Activated naive CD8-positive, alpha-beta T cell (primary cell): ENCODE results near the gene ZNF516.

ENCODE experiments used
- H3K27ac Mint-ChIP-seq: one replicate; pipeline ENCODE4 v1.8.0; 2021; ENCODE audit warnings: mixed read lengths
- H3K27me3 Mint-ChIP-seq: one replicate; pipeline ENCODE4 v1.8.0; 2021; ENCODE audit warnings: mixed read lengths
- H3K36me3 Mint-ChIP-seq: one replicate; pipeline ENCODE4 v1.8.0; 2021; ENCODE audit warnings: mixed read lengths
- H3K4me1 Mint-ChIP-seq: one replicate; pipeline ENCODE4 v1.8.0; 2021; ENCODE audit warnings: low read depth, mixed read lengths
- H3K4me3 Mint-ChIP-seq: one replicate; pipeline ENCODE4 v1.8.0; 2021; ENCODE audit warnings: mild to moderate bottlenecking, mixed read lengths
- H3K9me3 Mint-ChIP-seq: one replicate; pipeline ENCODE4 v1.8.0; 2021; ENCODE audit warnings: low read depth, mixed read lengths

ZNF516 gene

GRCh38 chr18:76425146-76426131 lies 69.6 kb downstream of the ZNF516 start:
- peaks cover 42% of the 10 kb centered on the region for H3K4me1 Mint-ChIP-seq
- no peak overlapping the region for H3K4me3 Mint-ChIP-seq
- no peaks in the 10 kb centered on the region for H3K9me3 Mint-ChIP-seq
- no peak overlapping the region for H3K27ac Mint-ChIP-seq
- H3K27me3 Mint-ChIP-seq = no peaks in the 10 kb centered on the region
- no peaks in the 10 kb centered on the region for H3K36me3 Mint-ChIP-seq

- no peak overlapping the region for H3K27ac Mint-ChIP-seq
- H3K4me1 Mint-ChIP-seq = peaks cover 36% of the 10 kb centered on the region
- H3K27me3 Mint-ChIP-seq = no peaks in the 10 kb centered on the region
- H3K9me3 Mint-ChIP-seq = no peaks in the 10 kb centered on the region
- H3K4me3 Mint-ChIP-seq = no peak overlapping the region
- no peaks in the 10 kb centered on the region for H3K36me3 Mint-ChIP-seq
Observed at GRCh38 chr18:76422838-76423237, 72.2 kb downstream of the ZNF516 start.

GRCh38 chr18:76422121-76422520 lies 72.9 kb downstream of the ZNF516 start:
- no peaks in the 10 kb centered on the region for H3K9me3 Mint-ChIP-seq
- H3K27me3 Mint-ChIP-seq = no peaks in the 10 kb centered on the region
- H3K36me3 Mint-ChIP-seq = no peaks in the 10 kb centered on the region
- peaks cover 33% of the 10 kb centered on the region for H3K4me1 Mint-ChIP-seq
- no peak overlapping the region for H3K27ac Mint-ChIP-seq
- no peak overlapping the region for H3K4me3 Mint-ChIP-seq

GRCh38 chr18:76421685-76422078 lies 73.4 kb downstream of the ZNF516 start:
- Mint-ChIP-seq H3K4me3 (no peak overlapping the region), H3K9me3 (no peaks in the 10 kb centered on the region), H3K36me3 (no peaks in the 10 kb centered on the region), H3K27me3 (no peaks in the 10 kb centered on the region), H3K4me1 (peaks cover 35% of the 10 kb centered on the region), H3K27ac (no peak overlapping the region)

- Mint-ChIP-seq H3K9me3 (no peaks in the 10 kb centered on the region), H3K4me3 (no peak overlapping the region), H3K27me3 (no peaks in the 10 kb centered on the region), H3K4me1 (peaks cover 31% of the 10 kb centered on the region), H3K36me3 (no peaks in the 10 kb centered on the region), H3K27ac (no peak overlapping the region)
Observed at GRCh38 chr18:76420898-76421684, 74.0 kb downstream of the ZNF516 start.

- H3K9me3 Mint-ChIP-seq = no peaks in the 10 kb centered on the region
- no peaks in the 10 kb centered on the region for H3K27me3 Mint-ChIP-seq
- peaks cover 21% of the 10 kb centered on the region for H3K4me1 Mint-ChIP-seq
- H3K27ac Mint-ChIP-seq = no peak overlapping the region
- no peak overlapping the region for H3K4me3 Mint-ChIP-seq
- H3K36me3 Mint-ChIP-seq = no peaks in the 10 kb centered on the region
Observed at GRCh38 chr18:76419811-76420210, 75.2 kb downstream of the ZNF516 start.

GRCh38 chr18:76416911-76417310 lies 78.1 kb downstream of the ZNF516 start:
- H3K27me3 Mint-ChIP-seq = no peaks in the 10 kb centered on the region
- no peaks in the 10 kb centered on the region for H3K36me3 Mint-ChIP-seq
- H3K4me1 Mint-ChIP-seq = peaks cover 16% of the 10 kb centered on the region
- no peak overlapping the region for H3K4me3 Mint-ChIP-seq
- H3K9me3 Mint-ChIP-seq = no peaks in the 10 kb centered on the region
- no peak overlapping the region for H3K27ac Mint-ChIP-seq

GRCh38 chr18:76414936-76415621 lies 80.0 kb downstream of the ZNF516 start:
- H3K36me3 Mint-ChIP-seq = peaks cover 3% of the 10 kb centered on the region
- no peak overlapping the region for H3K4me3 Mint-ChIP-seq
- no peaks in the 10 kb centered on the region for H3K9me3 Mint-ChIP-seq
- H3K27me3 Mint-ChIP-seq = no peaks in the 10 kb centered on the region
- H3K27ac Mint-ChIP-seq = no peak overlapping the region
- H3K4me1 Mint-ChIP-seq = peaks cover 23% of the 10 kb centered on the region

- Mint-ChIP-seq H3K27me3 (no peaks in the 10 kb centered on the region), H3K4me1 (peaks cover 30% of the 10 kb centered on the region), H3K9me3 (no peaks in the 10 kb centered on the region), H3K4me3 (no peak overlapping the region), H3K27ac (no peak overlapping the region), H3K36me3 (peaks cover 6% of the 10 kb centered on the region)
Observed at GRCh38 chr18:76412818-76413565, 82.0 kb downstream of the ZNF516 start.

- H3K9me3 Mint-ChIP-seq = no peaks in the 10 kb centered on the region
- H3K27ac Mint-ChIP-seq = no peak overlapping the region
- H3K36me3 Mint-ChIP-seq = peaks cover 6% of the 10 kb centered on the region
- H3K4me1 Mint-ChIP-seq = peaks cover 28% of the 10 kb centered on the region
- H3K4me3 Mint-ChIP-seq = no peak overlapping the region
- H3K27me3 Mint-ChIP-seq = no peaks in the 10 kb centered on the region
Observed at GRCh38 chr18:76412010-76412817, 82.8 kb downstream of the ZNF516 start.

GRCh38 chr18:76410660-76411417 lies 84.2 kb downstream of the ZNF516 start:
- Mint-ChIP-seq H3K4me3 (peak overlapping the region; percentile 0), H3K27ac (no peak overlapping the region), H3K9me3 (no peaks in the 10 kb centered on the region), H3K36me3 (peaks cover 6% of the 10 kb centered on the region), H3K4me1 (peaks cover 23% of the 10 kb centered on the region), H3K27me3 (no peaks in the 10 kb centered on the region)

GRCh38 chr18:76410033-76410432 lies 85.0 kb downstream of the ZNF516 start:
- no peak overlapping the region for H3K27ac Mint-ChIP-seq
- peaks cover 23% of the 10 kb centered on the region for H3K4me1 Mint-ChIP-seq
- peaks cover 6% of the 10 kb centered on the region for H3K36me3 Mint-ChIP-seq
- H3K9me3 Mint-ChIP-seq = no peaks in the 10 kb centered on the region
- H3K27me3 Mint-ChIP-seq = no peaks in the 10 kb centered on the region
- H3K4me3 Mint-ChIP-seq = no peak overlapping the region

GRCh38 chr18:76408480-76409067 lies 86.5 kb downstream of the ZNF516 start:
- H3K4me3 Mint-ChIP-seq = no peak overlapping the region
- peaks cover 7% of the 10 kb centered on the region for H3K36me3 Mint-ChIP-seq
- no peak overlapping the region for H3K27ac Mint-ChIP-seq
- peaks cover 26% of the 10 kb centered on the region for H3K4me1 Mint-ChIP-seq
- no peaks in the 10 kb centered on the region for H3K27me3 Mint-ChIP-seq
- H3K9me3 Mint-ChIP-seq = no peaks in the 10 kb centered on the region
